ENCODE data around the gene PRKN. TPM values are rescaled to one million over a fixed set of nuclear protein-coding genes. Genes with fewer than 3 reads are reported as not detected.

Gene PRKN
- total RNA-seq, 1 donor from 2014 or later: 1.3 TPM

- Histone ChIP-seq H3K27me3 (ENCODE audit: insufficient read depth, low read length) (no peaks in the 10 kb centered on the region), H3K4me1 (ENCODE audit: insufficient read depth, low read length) (no peaks in the 10 kb centered on the region), H3K79me2 (ENCODE audit: insufficient read depth, low read length) (no peaks in the 10 kb centered on the region), H4K20me1 (ENCODE audit: insufficient read depth, low read length) (no peaks in the 10 kb centered on the region), H3K27ac (ENCODE audit: low read depth, low read length) (no peak overlapping the region), H3K4me2 (ENCODE audit: low read length) (no peak overlapping the region), H2AFZ (ENCODE audit: low read depth, low read length) (no peak overlapping the region), H3K4me3 (ENCODE audit: insufficient read depth, low read depth, low read length) (no peak overlapping the region), H3K9ac (ENCODE audit: low read length) (no peak overlapping the region), H3K9me3 (ENCODE audit: insufficient read depth, low read depth, low read length) (no peaks in the 10 kb centered on the region), H3K36me3 (ENCODE audit: insufficient read depth, low read length) (no peaks in the 10 kb centered on the region)
- Mint-ChIP-seq H3K27ac (ENCODE audit: unreplicated experiment) (no peak overlapping the region), H3K9me3 (ENCODE audit: unreplicated experiment) (no peaks in the 10 kb centered on the region), H3K4me3 (ENCODE audit: unreplicated experiment) (no peak overlapping the region), H3K4me1 (ENCODE audit: low read depth, unreplicated experiment) (peaks cover 4% of the 10 kb centered on the region), H3K27me3 (ENCODE audit: low read depth, unreplicated experiment) (no peaks in the 10 kb centered on the region), H3K36me3 (ENCODE audit: low read depth, unreplicated experiment) (no peaks in the 10 kb centered on the region)
- no peak for TF ChIP-seq CTCF (IDR thresholded peaks at IDR 0.05; ENCODE audit: insufficient read depth, low read depth, low read length)
- no peak for TF ChIP-seq EZH2 (IDR thresholded peaks at IDR 0.05; ENCODE audit: insufficient read depth, low read length)
- no peak for FAIRE-seq
- peak; percentile 29 for DNase-seq (ENCODE audit: low read depth)
Observed at GRCh38 chr6:161850562-161850961, 877.0 kb downstream of the PRKN start.

- Mint-ChIP-seq H3K4me1 (ENCODE audit: low read depth, unreplicated experiment) (peaks cover 2% of the 10 kb centered on the region), H3K27ac (ENCODE audit: unreplicated experiment) (no peak overlapping the region), H3K36me3 (ENCODE audit: low read depth, unreplicated experiment) (no peaks in the 10 kb centered on the region), H3K9me3 (ENCODE audit: unreplicated experiment) (no peaks in the 10 kb centered on the region), H3K27me3 (ENCODE audit: low read depth, unreplicated experiment) (no peaks in the 10 kb centered on the region), H3K4me3 (ENCODE audit: unreplicated experiment) (no peak overlapping the region)
- Histone ChIP-seq H3K36me3 (ENCODE audit: insufficient read depth, low read length) (no peaks in the 10 kb centered on the region), H3K9ac (ENCODE audit: low read length) (no peak overlapping the region), H2AFZ (ENCODE audit: low read depth, low read length) (no peak overlapping the region), H3K4me3 (ENCODE audit: insufficient read depth, low read depth, low read length) (no peak overlapping the region), H3K4me2 (ENCODE audit: low read length) (no peak overlapping the region), H3K27me3 (ENCODE audit: insufficient read depth, low read length) (no peaks in the 10 kb centered on the region), H3K9me3 (ENCODE audit: insufficient read depth, low read depth, low read length) (no peaks in the 10 kb centered on the region), H3K79me2 (ENCODE audit: insufficient read depth, low read length) (no peaks in the 10 kb centered on the region), H4K20me1 (ENCODE audit: insufficient read depth, low read length) (no peaks in the 10 kb centered on the region), H3K27ac (ENCODE audit: low read depth, low read length) (no peak overlapping the region), H3K4me1 (ENCODE audit: insufficient read depth, low read length) (no peaks in the 10 kb centered on the region)
- FAIRE-seq: no peak
- DNase-seq (ENCODE audit: low read depth): no peak
- no peak for TF ChIP-seq CTCF (IDR thresholded peaks at IDR 0.05; ENCODE audit: insufficient read depth, low read depth, low read length)
- no peak for TF ChIP-seq EZH2 (IDR thresholded peaks at IDR 0.05; ENCODE audit: insufficient read depth, low read length)
Observed at GRCh38 chr6:161847628-161848027, 879.9 kb downstream of the PRKN start.

DNA sequence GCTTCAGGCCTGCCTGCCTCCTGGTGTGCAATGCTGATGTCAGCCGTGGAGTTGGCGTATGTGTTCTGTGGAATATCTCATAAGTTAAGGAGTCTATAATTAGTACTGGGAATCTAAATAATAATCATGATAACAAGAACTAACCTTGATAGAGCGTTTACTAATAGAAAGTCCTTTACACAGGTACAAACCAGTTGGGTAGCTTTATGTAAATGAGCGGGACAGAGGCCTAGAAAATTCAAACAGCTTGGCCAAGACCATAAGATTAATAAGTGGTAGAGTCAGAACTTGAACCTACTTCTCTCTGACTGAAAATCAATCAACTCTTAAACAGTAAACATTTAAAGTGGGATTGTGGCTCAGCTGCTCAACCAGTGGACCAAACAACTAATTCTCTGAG, 882.8 kb downstream of the PRKN start:
- H4K20me1 ChIP-seq (ENCODE audit: insufficient read depth, low read length): no peaks in the 10 kb centered on the region
- H3K4me3 ChIP-seq (ENCODE audit: insufficient read depth, low read depth, low read length): no peak overlapping the region
- no peaks in the 10 kb centered on the region for H3K79me2 ChIP-seq (ENCODE audit: insufficient read depth, low read length)
- H3K27me3 ChIP-seq (ENCODE audit: insufficient read depth, low read length): no peaks in the 10 kb centered on the region
- no peaks in the 10 kb centered on the region for H3K4me1 ChIP-seq (ENCODE audit: insufficient read depth, low read length)
- H3K9ac ChIP-seq (ENCODE audit: low read length): no peak overlapping the region
- no peak for TF ChIP-seq CTCF (IDR thresholded peaks at IDR 0.05; ENCODE audit: insufficient read depth, low read depth, low read length)
- TF ChIP-seq EZH2 (IDR thresholded peaks at IDR 0.05; ENCODE audit: insufficient read depth, low read length): no peak
- FAIRE-seq (no peak), DNase-seq (ENCODE audit: low read depth) (no peak)
- Mint-ChIP-seq H3K9me3 (ENCODE audit: unreplicated experiment) (no peaks in the 10 kb centered on the region), H3K27me3 (ENCODE audit: low read depth, unreplicated experiment) (peaks cover 2% of the 10 kb centered on the region), H3K36me3 (ENCODE audit: low read depth, unreplicated experiment) (peaks cover 3% of the 10 kb centered on the region), H3K27ac (ENCODE audit: unreplicated experiment) (no peak overlapping the region), H3K4me3 (ENCODE audit: unreplicated experiment) (no peak overlapping the region), H3K4me1 (ENCODE audit: low read depth, unreplicated experiment) (no peaks in the 10 kb centered on the region)
- H3K4me2 ChIP-seq (ENCODE audit: low read length): no peak overlapping the region
- no peak overlapping the region for H2AFZ ChIP-seq (ENCODE audit: low read depth, low read length)
- no peaks in the 10 kb centered on the region for H3K9me3 ChIP-seq (ENCODE audit: insufficient read depth, low read depth, low read length)
- H3K27ac ChIP-seq (ENCODE audit: low read depth, low read length): no peak overlapping the region
- no peaks in the 10 kb centered on the region for H3K36me3 ChIP-seq (ENCODE audit: insufficient read depth, low read length)
